ENCODE measurements around the gene LY6G5C. TPM values are rescaled to one million over a fixed set of nuclear protein-coding genes. Genes with fewer than 3 reads are reported as not detected.

The LY6G5C gene
- total and polyA plus RNA-seq, 2 donors (not counting 3 experiments of a cell fraction or from before 2014, with no cell fraction given) = 8.2 to 11.4 TPM

- intact Hi-C loops (cut with micrococcal nuclease) = no loop called here
Observed at GRCh38 chr6:31692886-31693285, 12.0 kb upstream of the LY6G5C start.

More at GRCh38 chr6:31692886-31693285, 12.0 kb upstream of the LY6G5C start:
- Histone ChIP-seq H3K79me2 (ENCODE audit: control insufficient read depth, insufficient read depth, low read length) (no peaks in the 10 kb centered on the region), H3K4me2 (ENCODE audit: insufficient read depth, low read length) (no peak overlapping the region), H3K27ac (ENCODE audit: insufficient read depth, low read depth, low read length) (no peak overlapping the region), H4K20me1 (replicated peaks; ENCODE audit: control insufficient read depth, extremely low read depth, insufficient read depth, low read length) (no peaks in the 10 kb centered on the region), H3K4me3 (replicated peaks in 1 of 3; ENCODE audit: insufficient read depth in 1 of 3, low read depth in 1 of 3, low read length in 3 of 3) (no peak overlapping the region), H3K9me1 (replicated peaks; ENCODE audit: control insufficient read depth, extremely low read depth, insufficient read depth, low read length) (no peaks in the 10 kb centered on the region), H3K9me3 (replicated peaks; ENCODE audit: control insufficient read depth, insufficient read depth, low read length) (no peaks in the 10 kb centered on the region), H3K27me3 (ENCODE audit: control insufficient read depth in 2 of 2, insufficient read depth in 2 of 2, low read length in 2 of 2) (no peaks in the 10 kb centered on the region), H3K36me3 (ENCODE audit: control insufficient read depth in 2 of 2, extremely low read depth in 1 of 2, insufficient read depth in 2 of 2, low read length in 2 of 2) (peaks cover 6 to 43% of the 10 kb centered on the region in 2 experiments), H3K4me1 (ENCODE audit: control insufficient read depth, extremely low read depth, insufficient read depth, low read length) (peaks cover 10% of the 10 kb centered on the region), H3K9ac (replicated peaks; ENCODE audit: extremely low read depth, insufficient read depth, low read length) (no peak overlapping the region), H2AFZ (ENCODE audit: low read depth, low read length) (no peak overlapping the region)
- POLR2A ChIA-PET = no interaction called here
- no peak for TF ChIP-seq POLR2AphosphoS5 (IDR thresholded peaks at IDR 0.05; ENCODE audit: insufficient read depth, low read depth, low read length)
- no peak for TF ChIP-seq GATA2 (IDR thresholded peaks at IDR 0.05; ENCODE audit: insufficient read depth, insufficient read length, low read depth, low read length)
- no peak for TF ChIP-seq JUN (IDR thresholded peaks at IDR 0.05; ENCODE audit: borderline replicate concordance, insufficient read depth, insufficient read length, low read depth)
- TF ChIP-seq MYC (IDR thresholded peaks at IDR 0.05; ENCODE audit: low read depth, low read length) = no peak
- no peak for TF ChIP-seq CTCF (IDR thresholded peaks at IDR 0.05; ENCODE audit: extremely low read depth in 1 of 2, insufficient read depth in 1 of 2, low read depth in 1 of 2, low read length in 2 of 2)
- no peak for TF ChIP-seq MAX (IDR thresholded peaks at IDR 0.05; ENCODE audit: insufficient read depth, insufficient read length)
- TF ChIP-seq FOS (IDR thresholded peaks at IDR 0.05; ENCODE audit: borderline replicate concordance, insufficient read depth, low read length) = no peak
- no peak for TF ChIP-seq POLR2A (IDR thresholded peaks at IDR 0.05; ENCODE audit: low read depth, low read length)
- TF ChIP-seq EZH2 (IDR thresholded peaks at IDR 0.05; ENCODE audit: borderline replicate concordance, low read depth, low read length, severe bottlenecking) = no peak
- FAIRE-seq (no peak), DNase-seq (ENCODE audit: low read depth, low spot score) (no peak)
- no TSS peak for BruUV-seq (replicated peaks)
- CTCF ChIA-PET = interaction anchor here (1.4 to 2.2 kb wide), 3 partner anchors 8 to 137 kb away, joined by 4 to 10 read pairs (median 4); no protein-coding TSS in a partner anchor
- dilution Hi-C loops (cut with MboI; ENCODE audit: extremely low pct_ligation_motif_present, low sequenced_read_pairs) = no loop called here

Data from endothelial cell of umbilical vein (primary cell).